Ammon's horn (tissue), 1 donor: ENCODE measurements around the gene SASH1.
"Not testable (repeated sequence)": the region's sequence is repeated elsewhere in the genome, so short reads cannot be mapped to it uniquely, and the experiment has no call there.

Source experiments
- DNase-seq: peaks from one replicate; pipeline ENCODE4 v3.0.0-alpha.2; 2016; ENCODE audit warnings: low spot score

Gene SASH1

GRCh38 chr6:148585641-148586040 lies 243.0 kb downstream of the SASH1 start:
- DNase-seq: not testable (repeated sequence)

GRCh38 chr6:148590883-148591282 lies 248.2 kb downstream of the SASH1 start:
- no peak for DNase-seq

GRCh38 chr6:148591656-148592055 lies 249.0 kb downstream of the SASH1 start:
- DNase-seq: no peak

- no peak for DNase-seq
Observed at GRCh38 chr6:148593130-148593812, 250.6 kb downstream of the SASH1 start.

- no peak for DNase-seq
Observed at GRCh38 chr6:148593813-148594170, 251.2 kb downstream of the SASH1 start.

- no peak for DNase-seq
Observed at GRCh38 chr6:148595550-148595949, 252.9 kb downstream of the SASH1 start.

- peak; percentile 28 for DNase-seq
Observed at GRCh38 chr6:148596891-148597455, 254.3 kb downstream of the SASH1 start.

- no peak for DNase-seq
Observed at GRCh38 chr6:148598724-148599123, 256.1 kb downstream of the SASH1 start.

- no peak for DNase-seq
Observed at GRCh38 chr6:148599967-148600426, 257.4 kb downstream of the SASH1 start.
